Activated T-cell treated with anti-CD3 and anti-CD28 coated beads for 4 hours (primary cell): Measurements from ENCODE around the gene MAP1LC3A.

Source experiments
- DNase-seq: peaks from one replicate; pipeline ENCODE4 v3.0.0-alpha.2; 2020

Gene MAP1LC3A

GRCh38 chr20:34530342-34530741 is 28.2 kb upstream of the MAP1LC3A start:
- no peak for DNase-seq

DNA sequence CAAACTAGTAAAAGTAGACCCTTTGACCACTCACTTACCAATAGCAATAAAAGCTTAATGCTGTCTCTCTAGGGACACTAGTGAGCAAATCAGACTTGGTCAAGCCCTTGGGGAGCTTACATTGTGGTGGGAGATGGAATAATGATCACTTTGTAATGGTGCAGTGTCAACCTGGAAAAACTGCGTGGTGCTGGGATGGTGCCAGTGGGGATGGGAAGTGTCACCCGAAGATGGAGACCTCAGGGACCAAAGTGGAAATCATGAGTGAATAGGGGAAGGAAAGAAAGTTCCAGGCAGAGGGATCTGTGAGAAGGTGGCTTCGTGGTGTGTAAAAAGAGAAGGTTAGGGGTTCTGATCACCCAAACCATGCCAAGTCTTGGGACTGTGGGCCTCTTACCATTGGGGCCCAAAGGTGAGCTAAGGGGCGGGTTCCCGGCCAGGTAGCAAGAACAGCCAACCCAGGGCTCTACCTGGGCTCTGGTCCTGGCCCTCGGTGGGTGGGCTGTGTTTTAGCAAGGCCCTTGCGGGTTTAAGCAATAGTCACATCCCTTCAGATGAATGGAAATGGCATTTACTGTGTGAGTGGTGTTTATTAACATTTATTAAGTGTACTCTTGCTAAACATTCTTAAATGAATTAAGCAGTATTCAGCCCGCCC is 26.8 kb upstream of the MAP1LC3A start:
- DNase-seq, result no peak

GRCh38 chr20:34532320-34532719 is 26.2 kb upstream of the MAP1LC3A start:
- DNase-seq, result no peak

DNA sequence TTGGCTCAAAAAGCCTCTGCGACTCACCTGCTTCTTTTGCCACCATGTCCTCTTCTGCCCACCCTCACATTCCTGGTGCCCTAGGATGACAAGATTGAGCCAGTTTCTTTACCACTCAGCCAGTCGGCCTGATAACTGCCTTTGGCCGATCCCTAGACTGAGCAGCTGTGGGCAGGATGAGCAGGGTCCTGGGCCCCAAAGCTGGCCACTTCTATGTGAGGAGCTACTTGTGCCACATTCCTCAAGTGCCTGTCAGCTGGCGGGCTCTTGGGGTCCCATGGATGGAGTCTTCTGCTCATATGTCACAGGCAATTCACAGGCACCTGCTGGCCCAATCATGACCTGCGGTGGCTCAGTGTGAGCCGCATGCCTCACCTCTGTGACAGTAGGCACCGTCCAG is 25.8 kb upstream of the MAP1LC3A start:
- no peak for DNase-seq

DNA sequence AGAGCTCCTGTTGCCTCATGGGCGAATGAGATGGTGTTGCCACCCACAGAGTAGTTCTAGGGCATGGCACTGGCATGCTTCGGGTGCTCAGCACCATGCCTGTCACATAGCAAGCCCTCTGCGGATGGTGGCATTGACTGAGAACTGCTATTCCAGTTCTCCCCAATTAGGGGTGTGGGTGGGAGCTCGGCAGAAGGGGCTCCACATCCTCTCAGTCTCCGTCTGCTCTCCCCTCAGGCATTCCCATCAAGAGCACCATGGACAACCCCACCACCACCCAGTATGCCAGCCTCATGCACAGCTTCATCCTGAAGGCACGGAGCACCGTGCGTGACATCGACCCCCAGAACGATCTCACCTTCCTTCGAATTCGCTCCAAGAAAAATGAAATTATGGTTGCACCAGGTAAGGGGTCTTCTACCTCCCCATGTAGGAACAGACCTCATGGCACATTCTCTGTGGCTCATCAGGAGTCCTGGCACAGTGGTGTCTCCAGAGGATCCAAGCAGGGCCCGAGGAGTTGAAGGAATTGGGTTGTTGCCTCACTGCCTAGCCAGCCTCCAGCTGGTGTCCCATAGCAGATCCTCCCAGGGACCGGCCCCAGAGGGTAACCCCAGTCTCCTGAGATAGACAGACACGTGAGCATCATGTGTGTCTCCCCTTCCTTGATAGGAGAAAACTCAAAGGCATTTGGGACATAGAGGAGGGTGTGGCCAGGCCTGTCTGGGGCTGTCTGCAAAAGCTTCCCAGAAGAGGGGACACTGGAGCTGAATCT is 23.9 kb upstream of the MAP1LC3A start:
- no peak for DNase-seq

GRCh38 chr20:34535301-34535840 is 23.1 kb upstream of the MAP1LC3A start:
- DNase-seq, result no peak

DNA sequence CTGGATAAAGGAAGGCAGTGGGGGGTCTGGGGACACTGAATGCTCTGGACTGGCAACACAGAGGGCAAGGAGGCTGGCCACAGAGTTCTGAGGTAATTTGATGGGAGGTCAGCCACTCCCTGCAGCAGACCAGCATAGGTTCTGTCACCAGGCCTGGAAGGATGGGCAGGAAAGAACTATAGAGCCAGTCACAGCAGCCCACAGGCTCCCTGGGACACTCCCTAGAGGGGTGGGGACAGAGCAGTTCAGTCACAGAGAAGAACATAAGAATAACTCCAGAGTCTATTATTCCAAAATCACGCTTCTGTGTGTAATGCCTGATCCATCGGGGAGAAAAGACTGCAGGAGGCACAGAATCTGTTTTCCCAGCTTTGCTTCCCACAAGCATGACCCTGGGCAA is 22.7 kb upstream of the MAP1LC3A start:
- no peak for DNase-seq

GRCh38 chr20:34536798-34537394 is 21.6 kb upstream of the MAP1LC3A start:
- DNase-seq, result no peak

GRCh38 chr20:34537651-34538050 is 20.9 kb upstream of the MAP1LC3A start:
- DNase-seq, result no peak

GRCh38 chr20:34538671-34539123 is 19.8 kb upstream of the MAP1LC3A start:
- peak; percentile 44 for DNase-seq

DNA sequence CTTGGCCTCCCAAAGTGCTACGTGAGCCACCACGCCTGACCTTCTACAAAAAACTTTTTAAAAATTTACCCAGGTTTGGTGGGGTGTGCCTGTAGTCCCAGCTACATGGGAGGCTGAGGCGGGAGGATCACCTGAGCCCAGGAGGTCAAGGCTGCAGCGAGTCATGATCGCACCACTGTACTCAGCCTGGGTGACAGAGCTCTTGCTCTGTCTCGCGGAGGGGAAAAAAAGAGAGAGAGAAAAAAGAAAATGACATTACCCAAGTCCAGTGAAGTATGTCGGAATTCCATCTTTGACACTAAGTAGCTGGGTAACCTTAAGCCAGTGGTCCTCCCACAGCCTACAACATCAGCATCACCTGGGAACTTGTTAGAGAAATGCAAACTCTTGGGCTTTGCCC is 18.8 kb upstream of the MAP1LC3A start:
- no peak for DNase-seq

DNA sequence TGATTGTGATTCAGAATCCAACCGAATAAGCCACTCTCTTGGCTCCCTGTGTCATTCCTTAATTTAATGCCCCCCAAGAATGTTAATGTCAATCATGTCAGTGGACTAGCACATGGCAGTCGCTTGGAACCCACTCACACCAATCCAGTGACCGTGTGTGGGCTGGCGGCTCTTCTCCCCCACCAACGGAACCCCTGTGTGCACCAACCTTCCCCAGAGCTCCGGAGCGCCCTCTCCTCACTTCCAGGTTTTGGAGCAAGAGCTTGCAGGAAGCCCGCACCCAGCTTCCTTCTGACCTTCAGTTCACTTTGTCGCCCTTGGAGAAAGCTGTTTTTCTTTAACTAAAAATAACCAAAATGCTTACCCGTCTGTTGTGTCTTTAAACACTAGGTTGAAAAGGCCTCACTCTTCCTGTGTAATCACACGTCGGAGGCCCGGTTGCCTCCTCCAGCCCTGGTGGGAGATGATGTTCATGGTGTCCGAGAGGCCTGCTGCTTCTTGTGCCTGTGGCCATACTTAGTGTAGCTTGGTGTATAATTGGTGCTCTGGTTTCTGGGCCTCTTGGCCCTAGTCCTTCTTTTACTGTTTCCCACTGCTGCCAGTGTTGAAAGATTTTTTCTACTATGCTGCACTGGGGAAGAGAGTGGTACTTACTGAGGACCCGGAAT is 17.8 kb upstream of the MAP1LC3A start:
- DNase-seq, result no peak

DNA sequence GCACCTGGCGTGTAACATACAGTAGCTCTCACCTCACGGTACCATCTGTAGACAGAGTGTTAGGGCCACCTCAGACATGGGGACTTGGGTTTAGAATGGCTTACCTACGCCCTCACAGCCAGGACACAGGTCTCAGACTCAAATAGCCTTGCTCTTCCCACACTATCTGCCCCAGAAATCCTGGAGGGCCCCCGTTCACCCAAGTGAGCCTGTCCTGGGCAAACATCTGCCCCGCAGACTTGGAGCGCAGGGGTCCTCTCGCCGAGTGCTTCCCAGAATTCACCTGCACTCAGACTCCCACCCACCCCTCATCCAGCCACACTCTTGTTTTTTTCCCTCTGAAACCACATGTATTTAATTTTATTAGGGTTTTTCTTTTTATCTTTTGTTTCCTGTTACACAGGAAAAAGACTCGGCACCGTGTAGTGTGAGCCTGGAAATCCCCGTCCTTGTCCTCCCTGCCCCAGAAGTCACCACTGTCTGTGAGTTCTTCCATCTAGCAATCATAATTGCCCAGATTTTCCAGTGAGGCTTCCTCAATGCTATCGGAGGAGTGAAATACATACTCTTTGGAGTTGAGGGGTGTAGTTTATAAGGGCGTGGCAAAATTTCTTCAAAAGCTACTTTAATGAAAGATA is 17.1 kb upstream of the MAP1LC3A start:
- DNase-seq, result no peak

- DNase-seq, result no peak
Observed at GRCh38 chr20:34541917-34542316, 16.6 kb upstream of the MAP1LC3A start.

DNA sequence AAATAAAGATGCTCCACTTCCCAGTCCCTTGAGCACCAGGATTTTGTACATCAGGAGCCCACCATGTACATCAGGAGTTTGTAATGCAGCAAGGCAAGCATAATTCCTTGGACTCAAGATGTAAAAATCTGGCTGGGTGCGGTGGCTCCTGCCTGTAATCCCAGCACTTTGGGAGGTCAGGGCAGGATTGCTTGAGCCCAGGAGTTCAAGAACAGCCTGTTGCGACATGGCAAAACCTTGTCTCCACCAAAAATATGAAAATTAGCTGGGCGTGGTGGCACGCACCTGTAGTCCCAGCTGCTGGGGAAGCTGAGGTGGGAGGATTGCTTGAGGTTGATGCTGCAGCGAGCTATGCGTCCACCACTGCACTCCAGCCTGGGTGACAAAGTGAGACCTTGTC is 16.1 kb upstream of the MAP1LC3A start:
- no peak for DNase-seq

- no peak for DNase-seq
Observed at GRCh38 chr20:34543463-34544056, 15.0 kb upstream of the MAP1LC3A start.

DNA sequence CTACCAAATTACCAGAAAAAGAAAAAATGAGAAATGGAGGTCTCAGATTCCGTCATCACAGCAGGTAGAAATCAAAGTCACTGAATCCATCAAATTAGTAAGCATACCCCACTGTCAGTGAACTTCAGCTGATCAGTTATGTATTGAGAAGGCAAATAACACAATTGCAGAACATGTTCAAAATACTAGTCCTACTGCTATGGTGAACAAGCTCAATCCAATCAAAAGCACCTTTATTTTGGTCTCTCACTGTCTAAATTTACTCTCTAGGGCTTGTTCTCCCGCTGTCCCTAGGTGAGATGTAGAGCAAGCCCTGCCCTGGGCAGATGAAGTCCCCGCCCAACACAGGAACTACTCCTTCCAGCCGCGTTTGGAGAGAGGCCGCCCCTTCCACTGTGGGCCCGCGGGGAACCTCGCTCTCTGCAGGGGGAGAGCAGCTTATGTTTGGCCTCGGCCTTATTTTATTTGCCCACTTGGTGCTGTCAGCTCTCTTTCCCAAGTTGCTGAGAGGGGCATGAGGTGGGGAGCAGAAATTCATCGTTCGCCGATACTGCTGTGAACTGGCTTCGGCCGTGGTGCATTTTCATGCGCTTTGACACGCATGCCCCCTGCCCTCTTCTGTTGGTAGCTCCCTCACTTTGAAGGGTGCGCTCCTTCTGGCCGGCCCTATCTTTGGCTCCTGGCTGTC is 14.3 kb upstream of the MAP1LC3A start:
- DNase-seq, result no peak

- no peak for DNase-seq
Observed at GRCh38 chr20:34546751-34547181, 11.8 kb upstream of the MAP1LC3A start.

- no peak for DNase-seq
Observed at GRCh38 chr20:34547844-34548613, 10.5 kb upstream of the MAP1LC3A start.

GRCh38 chr20:34549291-34549928 is 9.1 kb upstream of the MAP1LC3A start:
- no peak for DNase-seq
